GM12872 (cell line): ENCODE results near the gene PGGT1B.

Source experiments
- CTCF ChIP-seq: IDR thresholded peaks from 3 replicates; pipeline ENCODE4 v1.5.1; 2011; ENCODE audit warnings: low read depth, mild to moderate bottlenecking, low read length, moderate library complexity; ENCODE audit not compliant: insufficient read depth

Gene PGGT1B

GRCh38 chr5:115272297-115272958, 9.8 kb upstream of the PGGT1B start:
- no peak for TF ChIP-seq CTCF

- TF ChIP-seq CTCF = no peak
These were observed 8.8 kb upstream of the PGGT1B start for GRCh38 chr5:115271295-115272050.

DNA sequence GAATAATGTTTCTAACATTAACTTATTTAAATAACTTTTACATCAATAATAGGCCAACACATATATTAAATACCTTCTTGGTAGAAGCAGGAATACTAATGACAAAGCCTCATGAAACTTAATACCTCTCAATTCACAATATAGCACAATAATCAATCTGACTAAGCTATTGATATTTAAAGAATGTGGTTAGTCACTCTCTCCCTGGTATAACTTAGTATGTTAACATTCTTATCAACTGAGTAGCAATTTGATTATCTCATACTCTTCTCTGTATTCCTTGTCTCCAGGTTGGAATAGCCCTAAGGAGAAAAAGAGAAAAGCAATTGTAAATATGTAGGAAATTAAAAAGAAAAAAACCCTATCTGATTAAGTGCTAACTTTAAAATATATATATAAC, 4.9 kb upstream of the PGGT1B start:
- TF ChIP-seq CTCF = no peak

GRCh38 chr5:115265220-115265619, 2.5 kb upstream of the PGGT1B start:
- TF ChIP-seq CTCF = no peak

GRCh38 chr5:115264786-115265185, 2.1 kb upstream of the PGGT1B start:
- TF ChIP-seq CTCF = no peak

- TF ChIP-seq CTCF = no peak
These were observed 352 bp upstream of the PGGT1B start for GRCh38 chr5:115263078-115263380.

DNA sequence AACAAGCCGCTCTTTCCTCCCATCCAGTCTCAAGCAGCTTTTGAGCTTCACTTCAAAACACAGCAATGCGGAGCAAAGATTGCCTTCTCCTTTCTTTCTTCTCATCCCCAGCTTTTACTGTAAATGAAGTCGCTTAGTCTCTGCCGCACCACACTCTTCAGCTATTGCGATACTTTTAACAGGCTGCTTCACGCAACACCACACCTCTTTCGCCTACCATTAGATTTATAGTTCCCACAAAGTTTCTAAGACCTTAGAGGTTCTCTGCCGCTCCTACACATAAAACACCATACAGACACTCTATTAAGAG, 711 bp downstream of the PGGT1B start:
- no peak for TF ChIP-seq CTCF
